ENCODE data around the gene DNAH11.

DNAH11 gene

GRCh38 chr7:21548491-21548890 is 5.7 kb downstream of the DNAH11 start:
- ATAC-seq, result no peak
- no peak for DNase-seq

GRCh38 chr7:21550076-21550475 is 7.2 kb downstream of the DNAH11 start:
- DNase-seq, result no peak
- no peak for ATAC-seq

- no peak for ATAC-seq
- no peak for DNase-seq
Measured at GRCh38 chr7:21550821-21551531, 8.1 kb downstream of the DNAH11 start.

- no peak for ATAC-seq
- DNase-seq, result no peak
Measured at GRCh38 chr7:21562385-21562784, 19.5 kb downstream of the DNAH11 start.

- no peak for DNase-seq
- no peak for ATAC-seq
Measured at GRCh38 chr7:21565614-21566013, 22.8 kb downstream of the DNAH11 start.

GRCh38 chr7:21566094-21566493 is 23.3 kb downstream of the DNAH11 start:
- no peak for DNase-seq
- no peak for ATAC-seq

- no peak for ATAC-seq
- no peak for DNase-seq
Measured at GRCh38 chr7:21568762-21569161, 25.9 kb downstream of the DNAH11 start.

- DNase-seq (no peak), ATAC-seq (no peak)
Measured at GRCh38 chr7:21572331-21573313, 29.8 kb downstream of the DNAH11 start.

- DNase-seq (no peak), ATAC-seq (no peak)
Measured at GRCh38 chr7:21579341-21580072, 36.7 kb downstream of the DNAH11 start.

GRCh38 chr7:21580073-21580521 is 37.3 kb downstream of the DNAH11 start:
- no peak for ATAC-seq
- DNase-seq, result no peak

GRCh38 chr7:21585070-21585724 is 42.4 kb downstream of the DNAH11 start:
- ATAC-seq (no peak), DNase-seq (no peak)

GRCh38 chr7:21587139-21587784 is 44.4 kb downstream of the DNAH11 start:
- DNase-seq (no peak), ATAC-seq (no peak)

- DNase-seq, result no peak
- ATAC-seq, result no peak
Measured at GRCh38 chr7:21596801-21597200, 54.0 kb downstream of the DNAH11 start.

GRCh38 chr7:21603462-21603861 is 60.6 kb downstream of the DNAH11 start:
- ATAC-seq (no peak), DNase-seq (no peak)

- peak; percentile 36 for ATAC-seq
- DNase-seq, result no peak
Measured at GRCh38 chr7:21603972-21604749, 61.3 kb downstream of the DNAH11 start.

GRCh38 chr7:21605008-21605585 is 62.3 kb downstream of the DNAH11 start:
- ATAC-seq (no peak), DNase-seq (no peak)

- ATAC-seq (no peak), DNase-seq (no peak)
Measured at GRCh38 chr7:21608465-21608864, 65.6 kb downstream of the DNAH11 start.

- DNase-seq, result no peak
- ATAC-seq, result no peak
Measured at GRCh38 chr7:21611129-21611528, 68.3 kb downstream of the DNAH11 start.

GRCh38 chr7:21616091-21616490 is 73.3 kb downstream of the DNAH11 start:
- no peak for ATAC-seq
- DNase-seq, result no peak

- ATAC-seq (no peak), DNase-seq (no peak)
Measured at GRCh38 chr7:21616796-21617436, 74.1 kb downstream of the DNAH11 start.

All from stimulated activated naive CD8-positive, alpha-beta T cell treated with anti-CD3 and anti-CD28 coated beads, Interleukin-15, Interleukin-2, amounts not matched to agents 100 U/mL and 50 U/mL, for 24 hours (primary cell).